Lung (tissue), 12 donors: Measurements from ENCODE around the gene RALGPS2. TPM values are rescaled to one million over a fixed set of nuclear protein-coding genes. Genes with fewer than 3 reads are reported as not detected.

Experiments used
- ATAC-seq: fragments of 200-7000 bp; cut with Tn5 transposase; one replicate; pipeline ENCODE4 v1.9.1; 2020; ENCODE audit warnings: moderate number of reproducible peaks; ENCODE audit not compliant: insufficient read depth, low FRiP score
- DNase-seq, 3 donors: peaks; one replicate each; pipeline ENCODE4 v3.0.0-alpha.2; 2013 to 2017
- H3K27ac ChIP-seq, 2 donors: one replicate each; pipeline ENCODE4 v1.5.1; 2013; ENCODE audit warnings: mild to moderate bottlenecking in 2 of 2, moderate library complexity in 2 of 2, control low read depth in 1 of 2, inconsistent platforms in 1 of 2, low read depth in 1 of 2, low read length in 1 of 2
- H3K27me3 ChIP-seq, 3 donors: one replicate each; pipeline ENCODE4 v1.5.1; 2013; ENCODE audit warnings: low read length in 2 of 3; ENCODE audit not compliant: control insufficient read depth in 3 of 3, insufficient read depth in 3 of 3
- H3K36me3 ChIP-seq, 4 donors: one replicate each; pipeline ENCODE4 v1.5.1; 2013; ENCODE audit warnings: low read length in 4 of 4, mild to moderate bottlenecking in 1 of 4, moderate library complexity in 1 of 4; ENCODE audit not compliant: control insufficient read depth in 4 of 4, insufficient read depth in 4 of 4
- H3K4me1 ChIP-seq, 5 donors: one replicate each; pipeline ENCODE4 v1.5.1; 2013; ENCODE audit warnings: low read length in 5 of 5, mild to moderate bottlenecking in 2 of 5, moderate library complexity in 1 of 5; ENCODE audit not compliant: control insufficient read depth in 5 of 5, insufficient read depth in 5 of 5
- H3K4me3 ChIP-seq: one replicate; pipeline ENCODE4 v1.5.1; 2013; ENCODE audit warnings: mild to moderate bottlenecking, control low read depth, moderate library complexity
- H3K9ac ChIP-seq, 2 donors: one replicate each; pipeline ENCODE4 v1.5.1; 2013; ENCODE audit warnings: low read length in 2 of 2, control low read depth in 1 of 2; ENCODE audit not compliant: insufficient read depth in 1 of 2
- H3K9me3 ChIP-seq, 4 donors: one replicate each; pipeline ENCODE4 v1.5.1; 2013; ENCODE audit warnings: low read length in 3 of 4, mild to moderate bottlenecking in 1 of 4, moderate library complexity in 1 of 4; ENCODE audit not compliant: control insufficient read depth in 4 of 4, insufficient read depth in 3 of 4
- WGBS, 2 donors: extraction: QIAGEN DNeasy Blood & Tissue Kit; methylation state at CpG; one replicate each; pipeline ENCODE4 v1.1.7; 2013; 5-methylcytosine and 5-hydroxymethylcytosine counted together
- polyA plus RNA-seq, 2 donors: library from polyadenylated mRNA; stranded (reverse); fragments of 200-250 nt; gene quantifications; one replicate each; pipeline ENCODE4 v1.2.1, GENCODE V29; 2013
- total RNA-seq, 2 donors: library from RNA; depleted of rRNA in 1 of 2; stranded (reverse); fragments of >200 nt in 1 of 2; gene quantifications; one replicate each; pipeline ENCODE4 v1.2.1, GENCODE V29; 2014 to 2021
- TF ChIP-seq, protein P1 (sequence below): IDR thresholded peaks from 2 replicates; pipeline ENCODE4 v1.5.1; 2012; ENCODE audit warnings: mild to moderate bottlenecking; ENCODE audit errors: control extremely low read depth, extremely low read depth
- donor health status: control.
- donor health status: control.
- donor health status: Bipolar disorder and iron deficiency.
- donor health status: healthy.
- donor health status: DM: yes; HTN: yes; CAD: no.

Gene RALGPS2
- total and polyA plus RNA-seq, 4 donors = 1.2 to 33.2 (median 5.1) TPM

DNA sequence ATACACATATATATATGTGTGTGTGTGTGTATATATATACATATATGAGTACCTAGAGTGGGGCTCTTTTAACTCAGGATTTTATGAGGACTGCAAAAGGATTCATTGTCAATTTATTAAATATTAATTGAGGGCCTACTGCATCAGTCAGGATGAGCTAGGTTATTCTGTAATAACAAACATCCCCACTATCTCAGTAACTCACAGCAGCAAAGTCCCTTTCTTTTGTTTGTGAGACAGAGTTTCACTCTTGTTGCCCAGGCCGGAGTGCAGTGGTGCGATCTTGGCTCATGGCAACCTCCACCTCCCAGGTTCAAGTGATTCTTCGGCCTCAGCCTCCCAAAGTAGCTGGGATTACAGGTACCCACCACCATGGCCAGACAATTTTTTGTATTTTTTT is 236.8 kb downstream of the RALGPS2 start:
- no peak overlapping the region for H3K4me3 ChIP-seq
- H3K36me3 ChIP-seq = no peaks in the 10 kb centered on the region
- H3K27me3 ChIP-seq = no peaks in the 10 kb centered on the region
- H3K9ac ChIP-seq = no peak overlapping the region
- H3K9me3 ChIP-seq = peaks cover 0 to 9% (median 3%) of the 10 kb centered on the region in 4 donors
- TF ChIP-seq, protein P1, sequence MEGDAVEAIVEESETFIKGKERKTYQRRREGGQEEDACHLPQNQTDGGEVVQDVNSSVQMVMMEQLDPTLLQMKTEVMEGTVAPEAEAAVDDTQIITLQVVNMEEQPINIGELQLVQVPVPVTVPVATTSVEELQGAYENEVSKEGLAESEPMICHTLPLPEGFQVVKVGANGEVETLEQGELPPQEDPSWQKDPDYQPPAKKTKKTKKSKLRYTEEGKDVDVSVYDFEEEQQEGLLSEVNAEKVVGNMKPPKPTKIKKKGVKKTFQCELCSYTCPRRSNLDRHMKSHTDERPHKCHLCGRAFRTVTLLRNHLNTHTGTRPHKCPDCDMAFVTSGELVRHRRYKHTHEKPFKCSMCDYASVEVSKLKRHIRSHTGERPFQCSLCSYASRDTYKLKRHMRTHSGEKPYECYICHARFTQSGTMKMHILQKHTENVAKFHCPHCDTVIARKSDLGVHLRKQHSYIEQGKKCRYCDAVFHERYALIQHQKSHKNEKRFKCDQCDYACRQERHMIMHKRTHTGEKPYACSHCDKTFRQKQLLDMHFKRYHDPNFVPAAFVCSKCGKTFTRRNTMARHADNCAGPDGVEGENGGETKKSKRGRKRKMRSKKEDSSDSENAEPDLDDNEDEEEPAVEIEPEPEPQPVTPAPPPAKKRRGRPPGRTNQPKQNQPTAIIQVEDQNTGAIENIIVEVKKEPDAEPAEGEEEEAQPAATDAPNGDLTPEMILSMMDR = no peak
- H3K27ac ChIP-seq = no peak overlapping the region
- DNase-seq (no peak), ATAC-seq (no peak)
- 82 to 93% methylated on average over 3 of the region's 3 CpGs for WGBS, 2 donors
- H3K4me1 ChIP-seq = peaks cover 0 to 13% (median 0%) of the 10 kb centered on the region in 5 donors

DNA sequence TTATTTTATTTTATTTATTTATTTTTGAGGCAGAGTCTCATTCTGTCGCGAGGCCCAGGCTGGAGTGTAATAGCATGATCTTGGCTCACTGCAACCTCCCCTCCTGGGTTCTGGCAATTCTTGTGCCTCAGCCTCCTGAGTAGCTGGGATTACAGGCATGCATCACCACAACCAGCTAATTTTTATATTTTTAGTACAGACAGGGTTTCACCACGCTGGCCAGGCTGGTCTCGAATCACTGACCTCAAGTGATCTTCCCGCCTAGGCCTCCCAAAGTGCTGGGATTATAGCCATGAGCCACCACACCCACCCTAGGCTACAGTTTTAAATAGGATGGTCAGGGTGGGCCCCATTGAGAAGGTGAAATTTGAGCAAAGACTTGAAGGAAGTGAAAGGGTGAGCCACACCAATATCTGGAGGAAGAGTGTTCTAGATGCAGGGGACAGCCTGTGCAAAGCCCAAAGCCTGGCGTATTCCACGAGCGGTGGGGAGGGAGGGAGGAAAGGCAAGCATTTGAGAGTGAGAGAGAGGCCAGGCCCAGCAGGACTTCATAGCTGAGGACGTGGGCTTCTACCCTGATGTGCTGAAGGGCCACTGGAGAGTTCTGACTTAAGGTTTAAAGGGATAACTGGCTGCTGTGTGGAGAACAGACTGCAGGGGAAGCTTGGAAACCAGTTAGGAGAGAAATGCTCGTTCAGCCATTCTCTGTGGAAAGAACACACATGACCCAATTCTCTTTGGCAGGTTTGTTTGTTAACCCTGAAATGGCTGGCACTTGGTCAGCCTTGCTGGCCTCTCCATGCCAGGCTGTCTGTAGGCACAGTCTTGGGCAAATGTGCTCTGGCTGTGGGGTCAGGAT is 238.0 kb downstream of the RALGPS2 start:
- ATAC-seq (no peak), DNase-seq (peak in 1 of 3 donors; percentile 30)
- Histone ChIP-seq H3K27ac (no peak overlapping the region), H3K36me3 (no peaks in the 10 kb centered on the region), H3K4me1 (peaks cover 0 to 13% (median 0%) of the 10 kb centered on the region in 5 donors), H3K9me3 (peaks cover 0 to 11% (median 3%) of the 10 kb centered on the region in 4 donors), H3K27me3 (no peaks in the 10 kb centered on the region), H3K9ac (no peak overlapping the region), H3K4me3 (no peak overlapping the region)
- WGBS, 2 donors = 72 to 79% methylated on average over 10 of the region's 10 CpGs
- TF ChIP-seq, protein P1 = no peak

DNA sequence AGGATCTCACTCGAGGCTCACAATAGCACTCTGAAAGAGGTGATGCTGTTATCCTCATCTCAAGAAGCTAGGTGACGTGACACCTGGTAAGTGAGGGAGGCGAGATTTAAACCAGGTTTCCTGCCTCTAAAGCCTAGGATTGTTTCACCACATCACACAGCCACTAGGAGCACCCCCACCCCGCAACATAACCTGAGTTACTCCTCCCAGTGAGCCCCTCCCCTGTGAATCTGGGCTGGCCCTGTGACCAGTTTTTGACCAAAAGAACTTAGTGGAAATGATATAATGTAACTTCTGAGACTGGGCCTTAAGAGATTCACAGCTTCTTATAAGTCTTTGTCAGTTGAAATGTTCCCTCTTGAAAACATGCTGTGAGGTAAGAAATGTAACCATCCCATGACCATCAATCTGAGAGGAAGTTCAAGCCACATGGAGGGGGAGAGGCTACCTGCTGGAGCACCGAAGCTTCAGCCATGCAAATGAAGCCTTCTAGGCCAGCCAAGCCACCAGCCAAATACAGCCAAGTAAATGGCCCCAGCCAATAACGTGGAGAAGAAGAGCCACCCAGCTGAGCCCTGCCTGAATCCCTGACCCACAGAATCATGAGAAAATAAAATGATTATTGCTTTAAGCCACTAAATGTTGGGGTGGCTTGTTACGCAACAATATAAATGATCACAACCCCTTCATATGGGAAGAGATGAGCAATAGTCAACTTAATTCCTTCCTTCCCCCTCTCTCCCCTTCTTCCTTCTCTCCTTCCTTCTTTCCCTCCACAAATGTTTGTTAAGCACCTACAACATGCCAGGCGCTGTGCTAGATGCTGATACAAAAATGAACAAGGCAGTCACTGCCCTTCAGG is 239.7 kb downstream of the RALGPS2 start:
- no peak for ATAC-seq
- H3K9ac ChIP-seq = no peak overlapping the region
- peaks cover 0 to 12% (median 3%) of the 10 kb centered on the region in 4 donors for H3K9me3 ChIP-seq
- TF ChIP-seq, protein P1 = no peak
- no peaks in the 10 kb centered on the region for H3K36me3 ChIP-seq
- no peak overlapping the region for H3K27ac ChIP-seq
- H3K4me1 ChIP-seq = peaks cover 0 to 13% (median 0%) of the 10 kb centered on the region in 5 donors
- DNase-seq = no peak
- WGBS, 2 donors = 87 to 97% methylated on average over 8 of the region's 8 CpGs
- H3K4me3 ChIP-seq = no peak overlapping the region
- no peaks in the 10 kb centered on the region for H3K27me3 ChIP-seq
